GM18867 (cell line): ENCODE results near the gene SLC22A5.
A peak's percentile ranks its signal among the peaks of the same experiment; 100 is the strongest.
"Not testable (repeated sequence)": the region's sequence is repeated elsewhere in the genome, so short reads cannot be mapped to it uniquely, and the experiment has no call there.

ENCODE experiments used
- ATAC-seq: cut with Tn5 transposase; IDR thresholded peaks from one replicate; pipeline ENCODE4 v1.9.1; 2021; ENCODE audit warnings: mild to moderate bottlenecking, moderate library complexity; ENCODE audit not compliant: unreplicated experiment

Gene SLC22A5

GRCh38 chr5:132426525-132427138 lies 57.1 kb downstream of the SLC22A5 start:
- ATAC-seq: peak; percentile 31

GRCh38 chr5:132427281-132428146 lies 58.0 kb downstream of the SLC22A5 start:
- peak; percentile 36 for ATAC-seq

- no peak for ATAC-seq
Observed at GRCh38 chr5:132428147-132428482, 58.6 kb downstream of the SLC22A5 start.

- ATAC-seq: no peak
Observed at GRCh38 chr5:132428484-132429462, 59.3 kb downstream of the SLC22A5 start.

GRCh38 chr5:132429463-132430440 lies 60.2 kb downstream of the SLC22A5 start:
- no peak for ATAC-seq

GRCh38 chr5:132430746-132431145 lies 61.2 kb downstream of the SLC22A5 start:
- ATAC-seq: no peak

- no peak for ATAC-seq
Observed at GRCh38 chr5:132431632-132432031, 62.1 kb downstream of the SLC22A5 start.

- ATAC-seq: no peak
Observed at GRCh38 chr5:132433141-132433540, 63.6 kb downstream of the SLC22A5 start.

- no peak for ATAC-seq
Observed at GRCh38 chr5:132434416-132435286, 65.1 kb downstream of the SLC22A5 start.

- ATAC-seq: no peak
Observed at GRCh38 chr5:132435447-132435846, 65.9 kb downstream of the SLC22A5 start.

GRCh38 chr5:132435886-132436285 lies 66.4 kb downstream of the SLC22A5 start:
- no peak for ATAC-seq

- no peak for ATAC-seq
Observed at GRCh38 chr5:132436936-132437335, 67.4 kb downstream of the SLC22A5 start.

GRCh38 chr5:132437604-132438266 lies 68.2 kb downstream of the SLC22A5 start:
- ATAC-seq: peak; percentile 87

GRCh38 chr5:132438267-132438645 lies 68.7 kb downstream of the SLC22A5 start:
- not testable (repeated sequence) for ATAC-seq

GRCh38 chr5:132438917-132439316 lies 69.4 kb downstream of the SLC22A5 start:
- ATAC-seq: no peak

GRCh38 chr5:132439521-132440089 lies 70.1 kb downstream of the SLC22A5 start:
- no peak for ATAC-seq

GRCh38 chr5:132444061-132444460 lies 74.6 kb downstream of the SLC22A5 start:
- ATAC-seq: no peak
